Panc1 (cell line): ENCODE results near the gene LAP3. TPM values are rescaled to one million over a fixed set of nuclear protein-coding genes. Genes with fewer than 3 reads are reported as not detected.

Source experiments
- ATAC-seq: fragments of 200-7000 bp; cut with Tn5 transposase; 2 replicates; pipeline ENCODE4 v1.9.1; 2020; ENCODE audit warnings: mild to moderate bottlenecking, moderate library complexity
- BruUV-seq: library from RNA; stranded (reverse); fragments of 400-500 nt; replicated peaks from 2 replicates; lab custom pipeline; 2021; lab: Mats Ljungman, UMichigan
- CTCF ChIA-PET: fragments of 300-600 bp; sonication (Branson Sonifier 250); formaldehyde crosslinking; loops from one replicate; lab custom pipeline; 2022; ENCODE audit warnings: antibody characterized with exemption; lab: Charles Lee
- POLR2A ChIA-PET: fragments of 300-600 bp; sonication (Branson Sonifier 250); formaldehyde crosslinking; loops from one replicate; lab custom pipeline; 2022; ENCODE audit warnings: antibody characterized with exemption; lab: Charles Lee
- DNase-seq: peaks from one replicate; pipeline ENCODE4 v3.0.0-alpha.2; 2010; ENCODE audit warnings: low read depth, low spot score
- H3K27ac ChIP-seq: 2 replicates; pipeline ENCODE4 v1.5.1; 2011; ENCODE audit warnings: mild to moderate bottlenecking, low read length, inconsistent platforms
- H3K27me3 ChIP-seq: fragments of 200-500 bp; sonication (Bioruptor generic); 2 replicates; pipeline ENCODE4 v1.6.0; 2014; ENCODE audit warnings: low read length, inconsistent platforms; ENCODE audit not compliant: control insufficient read depth, insufficient read depth
- H3K36me3 ChIP-seq: fragments of 200-500 bp; sonication (Bioruptor generic); 2 replicates; pipeline ENCODE4 v1.5.1; 2014; ENCODE audit warnings: inconsistent platforms, mild to moderate bottlenecking, low read length, moderate library complexity; ENCODE audit not compliant: control insufficient read depth, insufficient read depth
- H3K4me1 ChIP-seq: 2 replicates; pipeline ENCODE4 v1.5.1; 2011; ENCODE audit warnings: inconsistent platforms, mild to moderate bottlenecking, low read length, moderate library complexity; ENCODE audit not compliant: control insufficient read depth, insufficient read depth
- H3K4me3 ChIP-seq, 2 experiments: 2 replicates each; pipeline ENCODE4 v1.5.1; 2011 to 2012; ENCODE audit warnings: low read depth in 2 of 2, low read length in 2 of 2, mild to moderate bottlenecking in 2 of 2, inconsistent platforms in 1 of 2, moderate library complexity in 1 of 2
- H3K9me3 ChIP-seq: fragments of 200-500 bp; sonication (Bioruptor generic); 2 replicates; pipeline ENCODE4 v1.5.1; 2014; ENCODE audit warnings: low read depth, mild to moderate bottlenecking, inconsistent platforms, low read length, moderate library complexity; ENCODE audit not compliant: control insufficient read depth, insufficient read depth
- CTCF ChIP-seq: fragments of 450-650 bp; IDR thresholded peaks from 2 replicates; pipeline ENCODE4 v1.5.1; 2017; ENCODE audit warnings: mild to moderate bottlenecking
- POLR2AphosphoS5 ChIP-seq: IDR thresholded peaks from 2 replicates; pipeline ENCODE4 v1.6.1; 2012; ENCODE audit warnings: mild to moderate bottlenecking, low read depth, low read length, moderate library complexity
- SIN3A ChIP-seq: IDR thresholded peaks from 2 replicates; pipeline ENCODE4 v1.6.1; 2012; ENCODE audit warnings: low read depth, mild to moderate bottlenecking, low read length, moderate library complexity, borderline replicate concordance; ENCODE audit not compliant: insufficient read depth
- TCF7L2 ChIP-seq: IDR thresholded peaks from 2 replicates; pipeline ENCODE4 v1.6.1; 2011; ENCODE audit warnings: mild to moderate bottlenecking, low read depth, low read length, inconsistent platforms
- in situ Hi-C: cut with HindIII; loops from 2 replicates; pipeline ENCODE4 v1.10.0; 2016; ENCODE audit warnings: low sequenced_read_pairs, low pct_unique_long_range_greater_than_20kb
- intact Hi-C: fragments of 100-400 bp; cut with micrococcal nuclease; formaldehyde crosslinking; loops from one replicate; pipeline ENCODE4 v1.10.0; 2022; ENCODE audit not compliant: unreplicated experiment
- total RNA-seq: library from RNA; stranded (reverse); gene quantifications from one replicate; pipeline ENCODE4 v1.2.1, GENCODE V29; 2021; ENCODE audit not compliant: unreplicated experiment
- TF ChIP-seq, protein P1 (sequence below), 2 experiments: IDR thresholded peaks; 2 replicates each; pipeline ENCODE4 v1.6.1; 2011 to 2012; ENCODE audit warnings: low read depth in 2 of 2, control low read depth in 1 of 2, low read length in 1 of 2, mild to moderate bottlenecking in 1 of 2, moderate library complexity in 1 of 2; ENCODE audit not compliant: insufficient read depth in 1 of 2

Gene LAP3
- total RNA-seq, 1 experiment from 2014 or later: 51.4 TPM

- no peak for DNase-seq
- no peak for ATAC-seq
- Histone ChIP-seq H3K27me3 (no peaks in the 10 kb centered on the region), H3K4me1 (no peaks in the 10 kb centered on the region), H3K4me3 (no peak overlapping the region), H3K27ac (no peak overlapping the region), H3K9me3 (no peaks in the 10 kb centered on the region), H3K36me3 (no peaks in the 10 kb centered on the region)
- in situ Hi-C loops: no loop called here
- no TSS peak for BruUV-seq
- TF ChIP-seq CTCF: no peak
- no peak for TF ChIP-seq SIN3A
- TF ChIP-seq POLR2AphosphoS5: no peak
- TF ChIP-seq, protein P1, sequence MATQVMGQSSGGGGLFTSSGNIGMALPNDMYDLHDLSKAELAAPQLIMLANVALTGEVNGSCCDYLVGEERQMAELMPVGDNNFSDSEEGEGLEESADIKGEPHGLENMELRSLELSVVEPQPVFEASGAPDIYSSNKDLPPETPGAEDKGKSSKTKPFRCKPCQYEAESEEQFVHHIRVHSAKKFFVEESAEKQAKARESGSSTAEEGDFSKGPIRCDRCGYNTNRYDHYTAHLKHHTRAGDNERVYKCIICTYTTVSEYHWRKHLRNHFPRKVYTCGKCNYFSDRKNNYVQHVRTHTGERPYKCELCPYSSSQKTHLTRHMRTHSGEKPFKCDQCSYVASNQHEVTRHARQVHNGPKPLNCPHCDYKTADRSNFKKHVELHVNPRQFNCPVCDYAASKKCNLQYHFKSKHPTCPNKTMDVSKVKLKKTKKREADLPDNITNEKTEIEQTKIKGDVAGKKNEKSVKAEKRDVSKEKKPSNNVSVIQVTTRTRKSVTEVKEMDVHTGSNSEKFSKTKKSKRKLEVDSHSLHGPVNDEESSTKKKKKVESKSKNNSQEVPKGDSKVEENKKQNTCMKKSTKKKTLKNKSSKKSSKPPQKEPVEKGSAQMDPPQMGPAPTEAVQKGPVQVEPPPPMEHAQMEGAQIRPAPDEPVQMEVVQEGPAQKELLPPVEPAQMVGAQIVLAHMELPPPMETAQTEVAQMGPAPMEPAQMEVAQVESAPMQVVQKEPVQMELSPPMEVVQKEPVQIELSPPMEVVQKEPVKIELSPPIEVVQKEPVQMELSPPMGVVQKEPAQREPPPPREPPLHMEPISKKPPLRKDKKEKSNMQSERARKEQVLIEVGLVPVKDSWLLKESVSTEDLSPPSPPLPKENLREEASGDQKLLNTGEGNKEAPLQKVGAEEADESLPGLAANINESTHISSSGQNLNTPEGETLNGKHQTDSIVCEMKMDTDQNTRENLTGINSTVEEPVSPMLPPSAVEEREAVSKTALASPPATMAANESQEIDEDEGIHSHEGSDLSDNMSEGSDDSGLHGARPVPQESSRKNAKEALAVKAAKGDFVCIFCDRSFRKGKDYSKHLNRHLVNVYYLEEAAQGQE (IDR thresholded peaks at IDR 0.05; ENCODE audit: insufficient read depth in 1 of 2, low read depth in 2 of 2, low read length in 1 of 2): no peak
- no peak for TF ChIP-seq TCF7L2
- ChIA-PET POLR2A (no interaction called here), CTCF (no interaction called here)
- intact Hi-C loops: no loop called here
Measured at GRCh38 chr4:17531538-17532285, 45.3 kb upstream of the LAP3 start.

DNA sequence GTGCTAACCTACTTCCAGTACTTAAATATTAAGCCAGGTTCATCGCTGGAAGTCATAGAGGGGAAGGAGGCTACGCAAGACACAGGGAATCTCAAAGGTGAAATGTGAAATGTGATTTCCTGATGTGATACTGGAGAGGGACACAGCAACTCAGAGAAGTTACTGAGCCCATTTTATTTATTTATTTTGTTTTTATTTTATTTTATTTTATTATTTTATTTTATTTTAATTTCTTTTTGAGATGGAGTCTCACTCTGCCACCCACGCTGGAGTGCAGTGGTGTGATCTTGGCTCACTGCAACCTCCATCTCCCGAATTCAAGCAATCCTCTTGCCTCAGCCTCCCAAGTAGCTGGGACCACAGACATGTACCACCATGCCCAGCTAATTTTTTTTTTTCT is 42.3 kb upstream of the LAP3 start:
- in situ Hi-C loops: no loop called here
- intact Hi-C loops: no loop called here
- Histone ChIP-seq H3K27me3 (no peaks in the 10 kb centered on the region), H3K4me1 (no peaks in the 10 kb centered on the region), H3K4me3 (no peak overlapping the region), H3K9me3 (no peaks in the 10 kb centered on the region), H3K36me3 (no peaks in the 10 kb centered on the region), H3K27ac (no peak overlapping the region)
- CTCF ChIA-PET: interaction anchor here (0.6 kb wide), 1 partner anchor 50 kb away, joined by 3 read pairs; no protein-coding TSS in a partner anchor
- no TSS peak for BruUV-seq
- ATAC-seq: no peak
- TF ChIP-seq, protein P1 (IDR thresholded peaks at IDR 0.05; ENCODE audit: insufficient read depth in 1 of 2, low read depth in 2 of 2, low read length in 1 of 2): no peak
- TF ChIP-seq POLR2AphosphoS5 (no peak), SIN3A (no peak), TCF7L2 (no peak), CTCF (no peak)
- POLR2A ChIA-PET: interaction anchor here (0.6 kb wide), 1 partner anchor 243 kb away, joined by 6 read pairs; no protein-coding TSS in a partner anchor
- no peak for DNase-seq
